ENCODE data around the gene CSNK2A3. TPM values are rescaled to one million over a fixed set of nuclear protein-coding genes. Genes with fewer than 3 reads are reported as not detected.

CSNK2A3 gene
- total and polyA plus RNA-seq, 10 of the 15 experiments (the other 5 are each of a cell fraction or from before 2014, with no cell fraction given) = 0.68 to 6.2 (median 1.4) TPM

- TF ChIP-seq ZNF592 (IDR thresholded peaks at IDR 0.05) (no peak), MEF2B (IDR thresholded peaks at IDR 0.05; ENCODE audit: partially characterized antibody, poor library complexity, severe bottlenecking) (no peak), IRF5 (IDR thresholded peaks at IDR 0.05; ENCODE audit: borderline replicate concordance) (no peak), SREBF2 (IDR thresholded peaks at IDR 0.05; ENCODE audit: low read length) (no peak), SPI1 (IDR thresholded peaks at IDR 0.05; ENCODE audit: borderline replicate concordance, insufficient read depth, low read depth, low read length) (peak; percentile 81; the same call in 1 of the 2 replicates)
These were observed 34.1 kb downstream of the CSNK2A3 start (continued) for GRCh38 chr11:11318961-11319360.

- FAIRE-seq (no peak), DNase-seq (ENCODE audit: low read depth, low spot score) (no peak), ATAC-seq (no peak)
- Histone ChIP-seq H3K4me3 (no peak overlapping the region), H3K36me3 (ENCODE audit: control insufficient read depth in 2 of 2, insufficient read depth in 2 of 2, low read length in 1 of 2) (no peaks in the 10 kb centered on the region; a peak in 1 of 4 replicates), H3K9ac (ENCODE audit: control insufficient read depth, insufficient read depth, low read length) (no peak overlapping the region), H3K79me2 (ENCODE audit: control insufficient read depth, insufficient read depth, low read length) (no peaks in the 10 kb centered on the region), H4K20me1 (ENCODE audit: control insufficient read depth, insufficient read depth) (no peaks in the 10 kb centered on the region), H3K9me3 (replicated peaks; ENCODE audit: control insufficient read depth, insufficient read depth, low read length) (no peaks in the 10 kb centered on the region), H2AFZ (ENCODE audit: control insufficient read depth, low read depth, low read length) (no peak overlapping the region), H3K4me1 (ENCODE audit: control insufficient read depth, insufficient read depth, low read length) (no peaks in the 10 kb centered on the region), H3K27me3 (replicated peaks in 1 of 2; ENCODE audit: control insufficient read depth in 2 of 2, insufficient read depth in 2 of 2, low read length in 1 of 2) (no peaks in the 10 kb centered on the region), H3K4me2 (ENCODE audit: control insufficient read depth, insufficient read depth) (no peak overlapping the region), H3K27ac (ENCODE audit: control insufficient read depth, insufficient read depth) (no peak overlapping the region)
- intact Hi-C loops (cut with micrococcal nuclease; ENCODE audit: unreplicated experiment) (no loop called here), in situ Hi-C loops (cut with MboI) (no loop called here)
- no TSS peak for BruUV-seq (replicated peaks)
- no peak for TF ChIP-seq BHLHE40 (IDR thresholded peaks at IDR 0.05; ENCODE audit: borderline replicate concordance in 1 of 2, low read depth in 2 of 2, low read length in 1 of 2)
- TF ChIP-seq ASH2L (IDR thresholded peaks at IDR 0.05; ENCODE audit: borderline replicate concordance, low read depth) = no peak
- TF ChIP-seq MAX (IDR thresholded peaks at IDR 0.05; ENCODE audit: low read depth, low read length) = no peak
- no peak for TF ChIP-seq CHD2 (IDR thresholded peaks at IDR 0.05; ENCODE audit: borderline replicate concordance, low read depth, low read length)
- no peak for TF ChIP-seq SUPT20H (IDR thresholded peaks at IDR 0.05; ENCODE audit: borderline replicate concordance, control insufficient read depth, low read depth, low read length)
- no peak for TF ChIP-seq RBBP5 (conservative IDR thresholded peaks at IDR 0.05)
- CTCF ChIA-PET = no interaction called here
- RAD21 ChIA-PET (ENCODE audit: unreplicated experiment) = no interaction called here
- 93% methylated on average over 7 of the region's 7 CpGs for WGBS (ENCODE audit: insufficient coverage, insufficient replicate concordance, low lambda C conversion rate, missing lambda C conversion rate)
- SMC1A ChIA-PET (ENCODE audit: uncharacterized antibody, unreplicated experiment) = no interaction called here
- POLR2A ChIA-PET = no interaction called here
These were observed 34.6 kb downstream of the CSNK2A3 start for GRCh38 chr11:11318461-11318860.

Data from GM12878 (cell line).